WI38 (cell line): Measurements from ENCODE around the gene HIRIP3.
A peak's percentile ranks its signal among the peaks of the same experiment; 100 is the strongest.

Experiments used
- H3K4me3 ChIP-seq: 2 replicates; pipeline ENCODE4 v1.5.1; 2011; ENCODE audit warnings: low read depth, mild to moderate bottlenecking, control low read depth, low read length
- TF ChIP-seq, protein P1 (sequence below): IDR thresholded peaks from 2 replicates; pipeline ENCODE4 v1.5.1; 2012; ENCODE audit warnings: low read depth, mild to moderate bottlenecking, control low read depth, low read length

HIRIP3 gene

DNA sequence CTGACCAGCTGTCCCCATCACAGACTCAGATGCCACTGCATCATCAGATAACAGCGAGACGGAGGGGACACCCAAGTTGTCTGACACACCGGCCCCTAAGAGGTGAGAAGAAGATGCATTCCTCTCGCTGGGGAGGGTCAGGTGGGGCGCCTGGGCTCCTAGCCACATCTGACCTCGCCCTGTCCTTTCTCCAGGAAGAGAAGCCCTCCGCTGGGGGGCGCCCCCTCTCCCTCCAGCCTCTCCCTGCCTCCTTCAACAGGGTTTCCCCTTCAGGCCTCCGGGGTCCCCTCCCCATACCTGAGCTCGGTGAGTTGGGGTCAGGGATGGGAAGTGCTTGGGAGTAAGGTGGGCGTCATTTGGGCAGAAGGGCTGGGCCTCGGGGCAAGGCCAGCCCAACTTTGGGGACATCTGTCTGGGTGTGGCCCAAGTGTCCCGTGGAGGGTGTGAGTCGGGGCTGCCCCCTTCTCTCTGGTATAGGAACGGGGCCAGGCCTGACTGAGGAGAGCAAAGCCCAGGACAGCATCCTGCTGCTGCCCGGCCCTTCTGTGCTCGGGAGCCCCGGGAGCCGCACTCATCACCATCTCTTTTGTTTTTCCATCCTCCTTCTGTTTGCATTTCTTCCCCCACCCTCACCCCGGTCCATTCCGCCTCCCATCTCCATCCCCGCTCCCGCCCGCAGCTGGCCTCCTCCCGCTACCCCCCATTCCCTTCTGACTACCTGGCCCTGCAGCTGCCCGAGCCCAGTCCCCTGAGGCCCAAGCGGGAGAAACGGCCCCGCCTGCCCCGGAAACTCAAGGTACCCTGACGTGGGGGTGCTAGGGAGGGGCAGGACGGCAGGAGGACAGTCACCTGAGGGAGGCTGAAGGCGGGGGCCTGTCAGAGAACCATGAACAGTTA, 5.6 kb upstream of the HIRIP3 start:
- TF ChIP-seq, protein P1, sequence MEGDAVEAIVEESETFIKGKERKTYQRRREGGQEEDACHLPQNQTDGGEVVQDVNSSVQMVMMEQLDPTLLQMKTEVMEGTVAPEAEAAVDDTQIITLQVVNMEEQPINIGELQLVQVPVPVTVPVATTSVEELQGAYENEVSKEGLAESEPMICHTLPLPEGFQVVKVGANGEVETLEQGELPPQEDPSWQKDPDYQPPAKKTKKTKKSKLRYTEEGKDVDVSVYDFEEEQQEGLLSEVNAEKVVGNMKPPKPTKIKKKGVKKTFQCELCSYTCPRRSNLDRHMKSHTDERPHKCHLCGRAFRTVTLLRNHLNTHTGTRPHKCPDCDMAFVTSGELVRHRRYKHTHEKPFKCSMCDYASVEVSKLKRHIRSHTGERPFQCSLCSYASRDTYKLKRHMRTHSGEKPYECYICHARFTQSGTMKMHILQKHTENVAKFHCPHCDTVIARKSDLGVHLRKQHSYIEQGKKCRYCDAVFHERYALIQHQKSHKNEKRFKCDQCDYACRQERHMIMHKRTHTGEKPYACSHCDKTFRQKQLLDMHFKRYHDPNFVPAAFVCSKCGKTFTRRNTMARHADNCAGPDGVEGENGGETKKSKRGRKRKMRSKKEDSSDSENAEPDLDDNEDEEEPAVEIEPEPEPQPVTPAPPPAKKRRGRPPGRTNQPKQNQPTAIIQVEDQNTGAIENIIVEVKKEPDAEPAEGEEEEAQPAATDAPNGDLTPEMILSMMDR = no peak
- no peak overlapping the region for H3K4me3 ChIP-seq

DNA sequence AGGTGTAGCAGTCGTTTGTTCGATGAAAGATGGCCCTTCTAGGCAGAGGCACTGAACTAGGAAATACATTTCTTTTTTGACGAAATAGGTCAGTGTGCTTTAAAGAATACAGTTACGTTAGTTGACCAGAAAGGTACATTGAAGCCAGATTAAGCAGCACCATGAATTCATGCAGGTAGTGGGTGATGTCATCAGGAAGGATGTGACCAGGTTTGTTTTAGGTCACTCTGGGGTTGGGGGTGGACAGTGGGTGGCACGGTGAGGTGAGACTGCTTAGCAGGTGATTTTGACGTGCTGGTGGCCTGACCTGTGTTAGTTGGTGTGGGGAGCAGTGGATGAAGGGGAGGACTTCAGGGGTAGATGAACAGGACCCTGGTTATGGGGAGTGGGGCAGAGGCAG, 4.2 kb upstream of the HIRIP3 start:
- TF ChIP-seq, protein P1 = no peak
- no peak overlapping the region for H3K4me3 ChIP-seq

DNA sequence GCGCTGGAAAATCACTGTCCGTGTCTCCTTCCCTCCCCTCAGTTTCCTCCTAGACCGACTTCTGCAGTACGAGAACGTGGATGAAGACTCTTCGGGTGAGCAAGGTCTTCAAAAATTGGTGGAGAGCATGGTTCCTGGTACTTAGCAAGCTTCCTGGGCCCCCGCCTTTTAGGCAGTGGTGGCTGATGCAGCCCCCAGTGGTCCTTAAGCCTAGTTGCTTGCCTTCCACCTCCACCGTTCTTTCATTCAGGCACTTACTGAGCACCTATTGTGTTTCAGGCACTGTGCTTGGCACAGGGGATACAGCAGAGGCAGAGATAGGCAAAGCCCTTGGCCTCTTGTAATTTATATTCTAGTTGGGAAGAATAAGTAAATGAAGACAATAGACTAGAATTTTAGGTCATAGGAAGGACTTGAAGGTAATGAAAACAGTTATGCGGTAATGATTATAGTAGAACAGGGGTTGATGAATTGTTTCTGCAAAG, 1.4 kb upstream of the HIRIP3 start:
- peak overlapping the region; percentile 95 for H3K4me3 ChIP-seq
- TF ChIP-seq, protein P1 = no peak

DNA sequence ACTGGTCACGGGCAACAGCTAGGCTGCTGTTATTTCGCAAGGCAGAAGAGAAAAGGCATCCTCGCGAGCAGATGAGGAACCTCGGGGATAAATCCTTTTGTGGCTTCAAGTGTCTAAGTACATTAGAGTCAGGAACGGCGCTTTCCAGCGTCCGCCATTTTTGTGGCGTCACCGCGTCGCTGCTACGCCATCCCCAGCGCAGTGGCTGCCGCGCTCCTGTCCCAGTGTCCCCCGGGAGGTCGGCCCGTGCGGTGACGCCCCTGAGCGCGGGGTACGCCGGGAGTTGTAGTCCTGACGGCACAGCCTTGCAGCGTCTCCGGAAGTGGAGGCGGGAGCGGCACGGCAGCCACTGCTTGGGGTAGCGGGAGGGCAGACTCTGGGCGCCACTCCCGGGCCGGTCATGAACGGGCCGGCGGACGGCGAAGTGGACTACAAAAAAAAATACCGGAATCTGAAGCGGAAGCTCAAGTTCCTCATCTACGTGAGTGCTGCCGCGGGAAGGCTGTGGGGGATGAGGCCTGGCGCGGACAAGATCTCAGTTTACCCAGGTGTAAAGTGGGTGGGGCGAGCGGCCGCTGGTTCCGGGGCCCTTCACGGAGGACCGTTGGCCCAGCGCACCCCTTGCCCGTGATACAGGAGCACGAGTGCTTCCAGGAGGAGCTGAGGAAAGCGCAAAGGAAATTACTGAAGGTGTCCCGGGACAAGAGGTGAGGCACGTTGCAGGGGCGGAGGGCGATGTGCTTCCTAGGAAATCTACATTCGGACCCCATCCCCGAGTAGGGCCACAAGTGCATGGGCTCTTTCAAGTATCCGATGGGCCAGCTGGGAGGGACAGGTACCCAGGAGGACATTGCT, 721 bp upstream of the HIRIP3 start, which contains the start of gene INO80E:
Gene INO80E (plus strand): TSS at position 331 of the 855 bp plus-strand sequence. CDS start 70 bp downstream, at position 401.
- H3K4me3 ChIP-seq = peak within 1 kb of the TSS; percentile 95
- TF ChIP-seq, protein P1 = no peak

DNA sequence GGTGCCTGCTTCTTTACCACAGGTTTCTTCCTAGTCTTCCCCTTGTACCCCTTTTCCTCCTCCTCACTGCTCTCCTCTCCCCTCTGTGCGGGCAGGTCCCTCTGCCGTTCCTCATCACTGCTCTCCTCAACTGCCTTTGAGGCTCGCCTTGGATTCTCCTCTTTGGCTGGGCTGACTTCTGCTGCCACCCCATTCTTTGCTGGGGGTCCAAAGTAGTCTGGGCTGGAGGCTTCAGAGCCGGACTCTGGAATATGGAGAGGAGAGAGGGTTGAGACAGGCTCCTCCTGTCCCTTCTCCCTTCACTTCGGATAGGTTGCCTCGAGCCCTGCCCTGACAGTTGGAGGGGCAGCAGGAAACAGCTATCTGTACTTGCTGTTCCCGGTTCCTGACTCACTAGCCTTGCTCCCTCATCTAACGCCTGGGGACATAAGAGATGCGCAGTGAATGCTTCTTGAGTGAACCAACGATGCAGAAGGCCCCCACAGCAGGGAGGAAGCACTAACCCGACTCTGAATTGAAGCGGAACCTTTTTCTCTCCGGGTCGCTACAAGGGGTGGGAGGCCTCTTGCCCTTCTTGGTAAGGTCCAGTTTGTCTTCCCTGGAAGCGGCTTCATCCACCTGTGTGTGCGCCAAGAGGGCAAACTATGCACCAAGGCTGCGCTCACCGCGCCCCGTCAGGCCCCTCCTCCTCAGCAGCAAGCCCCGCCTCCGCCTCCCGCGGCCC, 655 bp downstream of the HIRIP3 start:
- H3K4me3 ChIP-seq = peak overlapping the region; percentile 95
- TF ChIP-seq, protein P1 = no peak

DNA sequence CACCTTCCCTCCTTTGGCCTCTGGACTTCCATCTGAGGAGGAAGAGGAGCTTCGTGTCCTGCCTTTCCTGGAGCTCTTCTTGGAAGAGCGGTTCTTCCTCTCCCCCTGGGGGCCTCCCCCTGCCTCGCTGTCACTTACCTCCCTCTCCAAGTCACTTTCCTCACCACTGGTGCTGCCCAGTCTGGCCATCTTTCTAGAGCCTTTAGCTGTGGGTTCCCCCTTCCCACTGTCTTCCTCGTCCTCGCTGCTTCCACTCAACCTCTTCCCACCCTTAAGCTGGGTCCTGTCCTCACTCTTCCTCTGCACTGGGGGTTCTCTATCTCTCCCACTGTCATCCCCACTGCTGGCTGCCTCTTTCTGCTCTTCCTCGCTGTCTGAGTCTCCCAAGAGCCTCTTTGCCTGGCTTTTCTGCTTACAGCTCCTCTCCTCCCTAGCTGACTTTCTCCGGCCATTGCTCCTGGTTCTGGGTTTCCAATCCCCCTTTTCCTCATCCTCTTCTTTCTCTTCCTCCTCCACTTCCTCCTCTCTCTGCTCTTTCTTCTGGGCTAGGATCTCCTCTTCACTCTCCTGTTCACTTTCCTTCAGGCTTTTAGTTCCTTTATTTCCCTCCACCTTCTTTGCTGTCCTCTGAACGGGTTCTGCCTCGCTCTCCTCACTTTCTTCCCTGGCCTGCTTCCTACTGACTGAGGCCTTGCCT, 1.4 kb downstream of the HIRIP3 start:
- TF ChIP-seq, protein P1 = no peak
- H3K4me3 ChIP-seq = peak overlapping the region; percentile 95
